NCI-H2081 (cell line): ENCODE measurements around the gene KLF2.

Experiments
- DNase-seq, 2 experiments: peaks; one replicate each; lab custom pipeline; 2025; lab: John Stamatoyannopoulos, UW

Gene KLF2

DNA sequence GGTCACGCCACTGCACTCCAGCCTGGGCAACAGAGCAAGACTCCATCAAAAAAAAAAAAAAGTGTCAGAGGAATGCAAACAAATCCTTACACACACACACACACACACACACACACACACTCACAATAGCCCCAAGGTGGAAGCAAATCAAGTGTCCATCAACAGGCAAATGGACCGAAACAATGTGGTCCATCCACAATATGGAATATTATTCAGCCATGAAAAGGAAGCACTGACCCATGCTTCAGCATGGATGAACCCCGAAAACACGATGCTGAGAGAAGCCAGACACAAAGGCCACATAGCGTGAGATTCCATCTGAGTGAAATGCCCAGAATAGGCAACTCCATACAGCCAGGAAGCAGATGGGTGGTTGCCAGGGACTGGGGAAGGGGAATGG lies 16.5 kb upstream of the KLF2 start:
- no peak for DNase-seq

DNA sequence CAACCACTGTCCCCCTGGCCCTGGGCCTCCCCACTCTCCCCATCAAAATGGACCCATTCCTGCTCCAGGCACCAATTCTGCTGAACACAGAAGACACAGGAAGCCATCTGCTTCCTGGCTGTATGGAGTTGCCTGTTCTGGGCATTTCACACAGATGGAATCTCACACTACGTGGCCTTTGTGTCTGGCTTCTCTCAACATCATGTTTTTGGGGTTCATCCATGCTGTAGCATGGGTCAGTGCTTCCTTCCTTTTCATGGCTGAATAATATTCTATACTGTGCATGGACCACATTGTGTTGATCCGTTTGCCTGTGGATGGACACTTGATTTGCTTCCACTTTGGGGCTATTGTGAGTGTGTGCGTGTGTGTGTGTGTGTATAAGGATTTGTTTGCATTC lies 15.0 kb upstream of the KLF2 start:
- DNase-seq, result no peak

DNA sequence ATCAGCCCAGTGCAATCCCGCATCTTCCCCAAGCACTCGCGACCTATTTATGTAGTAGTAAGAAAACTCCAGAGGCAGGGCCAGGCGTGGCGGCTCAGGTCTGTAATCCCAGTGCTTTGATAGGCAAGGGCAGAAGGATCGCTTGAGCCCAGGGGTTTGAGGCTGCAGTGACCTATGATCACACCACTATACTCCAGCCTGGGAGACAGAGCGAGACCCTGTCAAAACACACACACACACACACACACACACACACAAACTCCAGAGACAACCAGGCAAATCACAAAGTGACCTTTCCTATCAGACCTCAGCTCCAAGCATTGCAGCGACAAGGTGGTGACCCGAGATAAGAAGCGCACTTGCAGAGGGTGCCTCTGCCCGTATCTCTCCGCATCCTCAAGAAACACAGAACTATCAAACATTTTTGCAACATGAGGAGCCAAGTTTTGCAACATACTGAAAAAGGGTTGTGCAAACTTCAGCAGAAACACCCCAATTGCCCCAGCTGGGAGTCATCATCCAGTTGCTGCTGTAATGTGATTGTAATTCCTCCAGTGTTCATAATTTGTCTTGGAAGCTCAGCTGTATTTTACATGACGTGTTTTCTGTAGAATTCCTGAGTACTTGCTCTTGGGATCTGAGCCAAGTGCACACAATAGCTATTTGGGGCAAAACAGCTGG lies 8.7 kb upstream of the KLF2 start:
- DNase-seq, result no peak

DNA sequence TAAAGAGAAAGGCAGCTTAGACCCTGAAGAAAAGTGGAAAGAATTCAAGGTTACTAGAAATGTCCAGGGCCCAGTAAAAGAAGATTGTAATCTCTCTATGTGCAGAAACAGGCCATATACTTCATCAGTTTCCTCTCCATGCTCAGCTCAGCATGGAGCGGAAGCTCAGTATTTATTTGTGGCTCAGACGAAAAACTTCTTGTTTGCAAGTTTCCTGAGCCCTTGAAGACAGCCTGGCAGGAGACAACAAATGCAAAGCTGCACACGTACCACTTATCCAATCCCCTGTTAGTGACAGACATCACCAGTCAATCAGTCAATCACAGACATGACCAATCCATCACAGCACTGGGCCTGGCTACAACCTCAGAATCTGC lies 8.1 kb upstream of the KLF2 start:
- DNase-seq, result no peak

DNA sequence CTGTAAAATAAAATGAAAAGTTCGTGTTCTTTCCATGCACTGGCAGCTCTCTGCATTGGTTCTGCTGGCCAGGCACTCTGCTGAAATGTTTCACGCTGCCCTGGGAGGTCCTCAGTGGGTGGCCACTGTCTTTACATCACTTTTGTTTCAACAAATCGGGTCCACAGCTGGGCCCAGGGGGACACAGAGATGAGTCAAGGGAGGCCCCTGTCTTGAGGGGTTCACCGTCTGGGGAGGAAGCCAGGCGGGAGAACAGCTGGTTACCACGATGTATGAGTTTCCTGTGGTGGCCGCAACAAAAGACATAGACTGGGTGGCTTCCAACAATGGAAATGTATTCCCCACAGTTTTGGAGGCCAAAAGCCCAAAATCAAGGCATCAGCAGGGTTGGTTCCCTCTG lies 5.1 kb upstream of the KLF2 start:
- DNase-seq, result no peak

DNA sequence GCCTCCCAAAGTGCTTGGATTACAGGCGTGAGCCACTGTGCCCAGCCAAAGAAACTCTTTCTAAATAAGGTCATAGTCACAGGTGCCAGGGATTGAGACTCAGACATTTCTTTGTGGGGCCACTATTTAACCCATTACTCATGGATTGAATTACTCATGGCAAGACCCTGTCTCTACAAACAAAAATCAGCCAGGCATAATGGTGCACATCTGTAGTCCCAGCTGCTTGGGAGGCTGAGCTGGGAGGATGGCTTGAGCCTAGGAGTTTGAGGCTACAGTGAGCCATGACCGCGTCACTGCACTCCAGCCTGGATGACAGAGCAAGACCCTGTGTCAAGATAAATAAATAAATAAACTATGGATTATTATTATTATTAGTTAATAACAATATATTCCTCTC lies 3.6 kb upstream of the KLF2 start:
- no peak for DNase-seq

DNA sequence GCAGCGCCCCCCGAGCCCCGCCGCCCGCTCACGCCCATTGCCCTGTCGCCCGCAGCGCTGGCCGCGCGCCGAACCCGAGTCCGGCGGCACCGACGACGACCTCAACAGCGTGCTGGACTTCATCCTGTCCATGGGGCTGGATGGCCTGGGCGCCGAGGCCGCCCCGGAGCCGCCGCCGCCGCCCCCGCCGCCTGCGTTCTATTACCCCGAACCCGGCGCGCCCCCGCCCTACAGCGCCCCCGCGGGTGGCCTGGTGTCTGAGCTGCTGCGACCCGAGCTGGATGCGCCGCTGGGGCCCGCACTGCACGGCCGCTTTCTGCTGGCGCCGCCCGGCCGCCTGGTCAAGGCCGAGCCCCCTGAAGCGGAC lies 518 bp downstream of the KLF2 start:
- no peak for DNase-seq

DNA sequence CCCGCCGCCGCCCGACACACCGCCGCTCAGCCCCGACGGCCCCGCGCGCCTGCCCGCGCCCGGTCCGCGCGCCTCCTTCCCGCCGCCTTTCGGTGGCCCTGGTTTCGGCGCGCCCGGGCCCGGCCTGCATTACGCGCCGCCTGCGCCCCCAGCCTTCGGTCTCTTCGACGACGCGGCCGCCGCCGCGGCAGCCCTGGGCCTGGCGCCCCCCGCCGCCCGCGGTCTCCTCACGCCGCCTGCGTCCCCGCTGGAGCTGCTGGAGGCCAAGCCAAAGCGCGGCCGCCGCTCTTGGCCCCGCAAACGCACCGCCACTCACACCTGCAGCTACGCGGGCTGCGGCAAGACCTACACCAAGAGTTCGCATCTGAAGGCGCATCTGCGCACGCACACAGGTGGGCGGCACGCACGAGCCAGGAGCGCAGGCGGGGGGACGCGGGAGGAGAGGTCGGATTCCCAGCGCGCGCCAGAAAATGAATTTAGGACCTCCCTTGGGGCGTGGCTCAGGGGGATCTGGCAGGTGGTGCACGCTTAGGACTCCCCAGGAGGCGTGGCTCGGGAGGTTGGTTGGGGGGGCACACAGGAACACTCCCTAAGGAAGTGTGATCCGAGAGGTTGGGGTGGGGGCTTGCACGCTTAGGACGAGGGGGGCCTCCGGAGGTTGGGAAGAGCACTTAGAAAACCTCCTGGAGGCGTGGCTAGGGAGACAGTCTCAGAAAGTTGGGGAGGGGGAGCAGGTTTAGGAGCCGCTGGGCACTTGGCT lies 1.2 kb downstream of the KLF2 start:
- DNase-seq, result no peak

DNA sequence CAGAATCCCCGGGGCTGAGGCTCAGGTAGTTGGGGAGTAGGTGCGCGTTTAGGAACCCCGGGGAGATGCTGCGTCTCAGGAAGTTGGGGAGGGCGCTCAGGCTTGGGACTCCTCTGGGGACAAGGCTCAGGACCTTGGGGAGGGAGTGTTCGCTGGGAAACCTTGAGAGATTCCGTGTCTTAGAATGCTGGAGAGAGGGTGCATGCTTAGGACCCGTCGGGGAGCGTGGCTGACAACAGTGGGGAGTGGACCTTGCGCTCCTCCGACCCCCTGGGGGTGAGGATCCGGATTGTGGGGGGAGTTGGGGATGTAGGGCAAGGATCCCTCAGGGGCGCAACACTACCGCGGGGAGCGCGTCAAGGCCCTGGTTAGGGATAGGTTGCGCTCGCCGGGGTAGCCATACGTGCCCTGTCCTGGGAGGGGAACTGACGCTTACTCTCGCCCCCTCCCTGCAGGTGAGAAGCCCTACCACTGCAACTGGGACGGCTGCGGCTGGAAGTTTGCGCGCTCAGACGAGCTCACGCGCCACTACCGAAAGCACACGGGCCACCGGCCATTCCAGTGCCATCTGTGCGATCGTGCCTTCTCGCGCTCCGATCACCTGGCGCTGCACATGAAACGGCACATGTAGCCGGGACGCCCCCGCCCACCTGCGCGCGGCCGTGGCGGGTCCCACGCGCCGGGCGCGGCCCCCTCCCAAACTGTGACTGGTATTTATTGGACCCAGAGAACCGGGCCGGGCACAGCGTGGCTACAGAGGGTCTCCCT lies 2.0 kb downstream of the KLF2 start:
- DNase-seq, result no peak

DNA sequence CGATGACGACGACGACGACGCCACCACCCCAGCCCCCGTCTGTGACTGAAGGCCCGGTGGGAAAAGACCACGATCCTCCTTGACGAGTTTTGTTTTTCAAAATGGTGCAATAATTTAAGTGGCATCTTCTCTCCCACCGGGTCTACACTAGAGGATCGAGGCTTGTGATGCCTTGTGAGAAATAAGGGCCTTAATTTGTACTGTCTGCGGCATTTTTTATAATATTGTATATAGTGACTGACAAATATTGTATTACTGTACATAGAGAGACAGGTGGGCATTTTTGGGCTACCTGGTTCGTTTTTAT lies 2.5 kb downstream of the KLF2 start:
- DNase-seq, result no peak

DNA sequence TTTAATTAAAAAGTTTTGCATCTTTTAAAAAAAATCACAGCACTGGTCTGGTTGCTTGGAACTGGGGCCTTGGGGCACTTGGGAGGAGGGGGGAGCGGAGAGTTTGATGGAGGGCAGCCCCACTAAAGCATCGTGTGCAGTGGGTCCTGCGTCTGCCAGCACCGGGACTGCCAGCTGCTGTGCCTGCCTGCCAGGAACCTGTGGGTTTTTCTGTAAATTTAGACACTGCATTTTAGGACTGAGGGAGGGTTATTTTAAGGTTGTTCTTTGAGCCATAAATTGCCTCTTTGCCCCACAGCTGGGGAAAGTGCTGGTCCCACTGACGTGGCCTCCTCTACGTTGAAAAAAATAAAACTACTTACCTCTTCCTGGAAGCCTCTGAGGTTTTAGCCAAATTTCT lies 2.9 kb downstream of the KLF2 start:
- DNase-seq, result no peak

DNA sequence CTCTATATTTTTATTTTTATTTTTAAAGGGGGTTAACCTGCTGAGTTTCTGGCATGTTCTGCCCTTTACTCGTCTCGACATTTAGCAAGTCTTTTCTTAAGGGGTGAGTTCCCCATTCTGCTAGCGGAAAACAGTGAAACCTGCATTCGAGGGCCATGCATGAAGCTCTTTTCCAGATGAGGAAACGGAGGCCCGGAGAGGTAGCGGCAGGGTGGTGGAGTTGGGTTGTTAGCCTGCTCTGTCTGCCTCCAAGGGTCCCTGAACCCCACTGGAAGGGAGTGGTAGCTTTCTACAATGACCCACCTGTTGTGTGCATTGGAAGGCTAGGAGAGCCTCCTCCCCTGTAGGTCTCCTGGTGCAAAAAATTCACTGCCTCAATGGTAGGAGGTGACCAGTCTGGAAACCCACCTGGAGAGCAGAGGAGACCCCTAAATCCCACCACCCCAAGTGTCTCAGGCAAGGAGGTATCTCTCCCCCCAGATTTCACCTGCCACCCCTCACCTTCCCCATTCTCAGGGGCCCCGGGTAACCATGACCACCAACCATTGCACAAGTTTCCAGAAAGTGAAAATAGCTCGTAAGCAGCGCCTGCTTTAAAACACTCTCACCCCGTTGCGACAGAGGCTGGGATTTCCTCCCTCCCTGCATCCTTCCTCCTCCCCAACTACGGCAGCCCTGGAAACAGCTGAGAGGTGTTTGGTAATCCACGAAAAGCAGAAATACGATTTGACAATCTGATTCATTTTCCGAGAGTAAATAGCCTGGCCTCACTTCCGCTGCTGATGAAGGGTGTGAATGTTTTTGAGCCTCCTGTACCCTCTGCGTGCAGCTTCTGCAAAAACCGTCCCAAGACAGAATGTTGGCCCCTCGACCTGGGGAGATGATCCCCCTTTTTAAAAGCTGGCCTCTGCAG lies 3.5 kb downstream of the KLF2 start:
- DNase-seq, result no peak

DNA sequence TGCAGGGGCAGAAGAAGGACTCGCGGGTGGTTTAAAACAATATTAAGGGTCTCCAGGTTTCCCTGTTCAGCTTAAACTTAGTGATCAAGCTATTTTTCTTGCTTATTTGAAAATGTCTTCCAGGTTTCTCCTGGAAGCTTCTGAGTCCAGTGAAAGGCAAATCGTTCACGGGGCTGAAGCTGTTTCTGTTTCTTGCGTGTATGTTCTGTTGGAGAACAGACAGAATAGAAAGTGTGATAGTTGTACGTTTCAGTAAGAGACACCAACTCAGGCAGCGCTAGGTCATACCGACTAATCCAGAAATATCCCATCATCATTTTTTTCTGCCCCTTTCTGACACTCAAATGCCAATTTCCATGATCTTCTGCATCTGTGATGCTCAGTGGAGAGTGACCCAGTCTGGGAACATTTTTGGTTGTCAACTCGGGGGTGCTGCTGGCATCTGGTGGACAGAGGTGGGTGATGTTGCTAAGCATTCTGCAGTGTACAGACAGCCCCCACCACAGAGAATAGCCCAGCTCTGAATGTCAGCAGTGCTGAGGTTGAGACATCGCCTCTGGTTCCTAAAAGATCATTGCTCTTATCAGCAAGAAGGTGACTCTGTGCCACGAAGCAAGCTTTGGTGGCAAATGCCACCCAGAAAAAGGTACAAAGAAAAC lies 4.3 kb downstream of the KLF2 start:
- no peak for DNase-seq

DNA sequence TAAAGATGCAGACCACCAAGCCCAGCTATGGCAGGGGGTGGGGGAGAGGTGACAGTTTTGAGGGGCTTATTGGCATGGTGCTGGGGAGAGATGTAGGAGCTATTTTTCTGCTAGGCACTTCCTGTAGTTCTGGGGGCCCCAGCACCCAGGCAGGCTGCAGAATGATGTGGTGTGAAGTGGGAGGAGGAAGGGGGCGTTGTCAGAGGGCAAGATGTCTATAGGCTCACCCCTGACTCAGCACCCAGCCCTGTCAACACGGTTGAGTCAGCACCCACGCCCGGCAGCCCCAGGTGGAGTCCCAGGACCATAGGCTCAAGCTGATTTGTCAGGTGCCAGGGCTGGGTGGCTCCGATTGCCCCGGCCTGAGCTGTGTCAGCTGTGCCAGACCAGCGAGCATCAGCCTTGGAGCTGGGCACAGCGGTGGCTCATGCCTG lies 5.8 kb downstream of the KLF2 start:
- no peak for DNase-seq

DNA sequence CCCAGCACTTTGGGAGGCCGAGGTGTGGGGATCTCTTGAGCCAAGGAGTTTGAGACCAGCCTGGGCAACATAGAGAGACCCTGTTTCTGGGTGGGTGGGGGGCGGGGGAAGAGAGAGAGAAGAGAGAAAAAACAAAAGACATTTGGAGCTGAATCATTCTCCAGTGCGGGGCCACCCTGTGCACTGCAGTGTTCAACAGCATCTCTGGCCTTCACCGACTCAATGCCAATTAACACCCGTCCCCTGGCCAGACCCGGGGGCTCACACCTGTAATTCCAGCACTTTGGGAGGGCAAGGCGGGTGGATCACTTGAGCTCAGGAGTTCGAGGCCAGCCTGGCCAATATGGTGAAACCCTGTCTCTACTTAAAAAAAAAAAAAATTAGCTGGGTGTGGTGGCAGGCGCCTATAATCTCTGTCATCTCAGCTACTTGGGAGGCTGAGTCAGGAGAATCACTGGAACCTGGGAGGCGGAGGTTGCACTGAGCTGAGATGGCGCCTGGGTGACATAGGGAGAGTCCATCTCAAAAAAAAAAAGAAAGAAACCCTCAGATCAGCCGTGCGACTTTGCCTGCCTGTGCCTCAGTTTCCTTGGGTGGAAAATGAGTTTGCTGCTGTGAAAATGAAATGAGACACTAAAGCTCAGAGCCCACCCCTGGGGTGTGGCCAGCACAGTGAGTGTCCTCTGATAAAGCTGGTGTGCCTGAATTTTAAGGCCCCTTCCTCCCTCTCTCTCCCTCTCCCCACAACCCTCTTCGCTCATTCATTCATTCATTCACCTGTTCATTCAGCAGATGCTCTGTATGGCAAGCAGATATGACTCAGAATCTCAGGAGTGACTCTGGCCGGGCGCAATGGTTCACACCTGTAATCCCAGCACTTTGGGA lies 6.4 kb downstream of the KLF2 start:
- no peak for DNase-seq

DNA sequence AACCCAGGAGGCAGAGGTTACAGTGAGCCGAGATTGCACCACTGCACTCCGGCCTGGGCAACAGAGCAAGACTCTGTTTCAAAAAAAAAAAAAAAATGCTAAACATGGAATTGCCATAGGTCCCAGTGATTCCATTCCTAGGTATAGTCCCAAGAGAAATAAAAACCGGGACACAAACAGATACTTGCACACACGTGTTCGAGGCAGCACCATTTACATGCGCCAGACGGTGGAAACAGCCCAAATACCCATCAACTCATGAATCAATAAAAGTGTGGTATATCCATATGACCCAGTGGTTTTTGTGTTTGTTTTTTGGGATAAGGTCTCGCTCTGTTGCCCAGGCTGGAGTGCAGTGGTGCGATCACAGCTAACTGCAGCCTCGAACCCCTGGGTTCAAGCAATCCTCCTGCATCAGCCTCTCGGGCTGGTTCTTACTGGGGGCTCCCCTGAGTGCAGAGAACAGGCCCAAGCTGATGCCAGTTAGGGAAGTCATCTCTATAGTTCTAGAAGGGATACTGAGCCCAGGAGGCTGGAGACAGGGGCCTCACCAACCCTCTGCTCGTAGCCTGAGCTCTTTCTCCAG lies 8.5 kb downstream of the KLF2 start:
- DNase-seq, result no peak

DNA sequence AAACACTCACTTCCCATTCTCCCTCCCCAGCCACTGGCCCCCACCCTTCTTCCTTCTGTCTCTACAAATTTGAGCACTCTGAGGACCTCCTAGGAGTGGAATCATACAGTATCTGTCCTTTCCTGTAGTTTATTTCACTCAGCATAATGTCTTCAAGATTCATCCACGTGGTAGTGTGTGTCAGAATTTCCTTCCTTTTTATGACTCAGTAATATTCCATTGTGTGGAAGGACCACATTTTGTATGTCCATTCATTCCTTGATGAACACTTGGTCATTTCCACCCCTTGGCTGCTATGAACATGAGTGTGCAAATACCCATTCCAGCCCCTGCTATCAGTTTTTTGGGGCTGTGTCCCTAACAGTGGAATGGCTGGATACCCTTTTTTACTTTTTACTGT lies 9.8 kb downstream of the KLF2 start:
- DNase-seq, result no peak

DNA sequence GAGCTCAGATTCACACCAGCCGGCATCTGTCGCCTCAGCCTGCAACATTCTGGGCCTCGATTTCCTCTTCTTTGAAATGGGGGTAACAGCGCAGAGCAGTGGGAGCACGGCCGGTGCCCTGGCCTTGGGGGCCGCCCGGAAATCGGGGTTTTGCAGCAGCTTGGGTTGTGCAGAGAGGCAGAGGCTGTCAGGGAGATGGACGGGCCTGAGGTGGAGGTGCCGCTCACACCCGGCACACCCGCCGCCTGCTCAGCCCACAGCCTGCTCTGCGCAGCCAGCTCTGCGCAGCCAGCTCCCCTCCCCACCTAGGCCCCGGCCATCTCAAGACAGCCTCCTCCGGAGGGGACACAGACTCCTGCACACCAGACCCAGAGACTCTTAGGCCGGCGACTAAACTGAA lies 10.6 kb downstream of the KLF2 start:
- DNase-seq, result no peak

DNA sequence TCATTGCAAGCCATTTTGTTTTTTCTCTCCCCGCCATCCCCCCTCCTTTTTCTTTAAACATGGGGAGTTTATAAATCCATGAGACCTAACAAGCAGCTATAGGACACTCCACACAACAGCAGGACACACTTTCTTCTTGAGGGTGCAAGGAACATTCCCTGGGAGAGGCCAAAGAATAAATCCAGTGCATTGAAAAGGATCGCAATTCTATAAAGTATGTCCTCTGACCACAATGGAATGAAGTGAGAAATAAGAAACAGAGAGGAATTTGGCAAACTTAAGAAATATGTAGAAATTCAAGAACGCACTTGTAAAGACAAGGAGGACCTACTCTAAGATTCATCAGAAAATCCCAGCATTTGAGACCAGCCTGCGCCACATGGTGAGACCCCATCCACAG lies 11.9 kb downstream of the KLF2 start:
- no peak for DNase-seq

DNA sequence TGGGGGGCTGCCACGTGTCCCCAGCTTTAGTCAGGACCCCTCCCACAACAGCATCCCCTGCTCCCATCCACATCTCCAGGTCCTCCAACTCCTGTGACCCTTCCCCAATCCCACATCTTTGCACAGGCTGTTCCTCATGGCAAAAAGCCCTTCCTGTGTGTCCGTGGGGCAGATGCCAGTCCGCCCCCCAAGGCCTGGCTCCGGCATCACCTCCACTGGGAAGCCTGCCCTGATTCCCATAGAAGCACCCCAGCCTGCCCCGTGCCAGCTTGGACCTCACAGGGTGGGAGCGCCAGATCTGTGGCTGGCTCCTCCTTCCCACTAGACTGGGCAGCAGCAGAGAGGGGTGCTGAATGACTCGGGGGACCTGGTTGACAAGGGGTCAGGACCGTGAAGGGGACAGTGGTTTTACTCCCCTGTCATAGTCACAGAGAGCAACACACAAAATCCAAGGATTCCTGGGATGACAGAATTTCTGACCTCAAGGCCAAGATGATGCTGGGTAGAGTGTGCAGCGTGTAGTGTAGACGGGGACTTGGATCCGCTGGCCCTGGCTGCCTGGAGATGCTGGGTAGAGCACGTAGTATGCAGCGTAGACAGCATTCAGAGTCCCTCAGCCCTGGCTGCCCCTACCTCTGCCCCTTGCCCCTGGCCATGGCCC lies 13.3 kb downstream of the KLF2 start:
- no peak for DNase-seq
